ENCODE data around the gene UPK2.

GRCh38 chr11:118975771-118976709 is 19.9 kb downstream of the UPK2 start:
- no peak for TF ChIP-seq YY1 (IDR thresholded peaks at IDR 0.05; ENCODE audit: insufficient read depth, insufficient read length)
- no peak for TF ChIP-seq ZNF274 (IDR thresholded peaks at IDR 0.05; ENCODE audit: low read depth, low read length)
